Measurements from ENCODE around the gene RAPSN.

GRCh38 chr11:47406896-47407745 is 41.8 kb downstream of the RAPSN start:
- TF ChIP-seq CTCF (IDR thresholded peaks at IDR 0.05; ENCODE audit: low read depth, low read length, poor library complexity, severe bottlenecking) = no peak
- TF ChIP-seq EZH2phosphoT487 (IDR thresholded peaks at IDR 0.05; ENCODE audit: borderline replicate concordance, low read length) = no peak
